ENCODE results near the gene MANF. TPM values are rescaled to one million over a fixed set of nuclear protein-coding genes. Genes with fewer than 3 reads are reported as not detected.

The MANF gene
- total RNA-seq, 2 donors from 2014 or later, result 25.4 to 35.6 TPM

GRCh38 chr3:51393134-51393495 lies 8.0 kb downstream of the MANF start:
- H3K4me1 ChIP-seq, result peaks cover 68% of the 10 kb centered on the region
- no peak overlapping the region for H3K4me3 ChIP-seq
- no peak overlapping the region for H3K27ac ChIP-seq
- intact Hi-C loops (cut with DNase I), result loop anchor here (10.0 kb wide), 1 partner anchor 282 kb away; the partner anchor contains the start of gene TEX264
- TF ChIP-seq, protein P1, sequence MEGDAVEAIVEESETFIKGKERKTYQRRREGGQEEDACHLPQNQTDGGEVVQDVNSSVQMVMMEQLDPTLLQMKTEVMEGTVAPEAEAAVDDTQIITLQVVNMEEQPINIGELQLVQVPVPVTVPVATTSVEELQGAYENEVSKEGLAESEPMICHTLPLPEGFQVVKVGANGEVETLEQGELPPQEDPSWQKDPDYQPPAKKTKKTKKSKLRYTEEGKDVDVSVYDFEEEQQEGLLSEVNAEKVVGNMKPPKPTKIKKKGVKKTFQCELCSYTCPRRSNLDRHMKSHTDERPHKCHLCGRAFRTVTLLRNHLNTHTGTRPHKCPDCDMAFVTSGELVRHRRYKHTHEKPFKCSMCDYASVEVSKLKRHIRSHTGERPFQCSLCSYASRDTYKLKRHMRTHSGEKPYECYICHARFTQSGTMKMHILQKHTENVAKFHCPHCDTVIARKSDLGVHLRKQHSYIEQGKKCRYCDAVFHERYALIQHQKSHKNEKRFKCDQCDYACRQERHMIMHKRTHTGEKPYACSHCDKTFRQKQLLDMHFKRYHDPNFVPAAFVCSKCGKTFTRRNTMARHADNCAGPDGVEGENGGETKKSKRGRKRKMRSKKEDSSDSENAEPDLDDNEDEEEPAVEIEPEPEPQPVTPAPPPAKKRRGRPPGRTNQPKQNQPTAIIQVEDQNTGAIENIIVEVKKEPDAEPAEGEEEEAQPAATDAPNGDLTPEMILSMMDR (IDR thresholded peaks at IDR 0.05), result no peak
- no peak for TF ChIP-seq POLR2A (IDR thresholded peaks at IDR 0.05)
- no peaks in the 10 kb centered on the region for H3K9me3 ChIP-seq
- no peak for DNase-seq
- 90 to 92% methylated on average over 11 to 17 of the region's 17 CpGs for WGBS, 2 donors
- no peaks in the 10 kb centered on the region for H3K27me3 ChIP-seq
- H3K36me3 ChIP-seq (replicated peaks in 1 of 2; ENCODE audit: insufficient read depth in 1 of 2, low read depth in 2 of 2), result peaks cover 0 to 8% of the 10 kb centered on the region in 2 donors
- no peak for ATAC-seq

DNA sequence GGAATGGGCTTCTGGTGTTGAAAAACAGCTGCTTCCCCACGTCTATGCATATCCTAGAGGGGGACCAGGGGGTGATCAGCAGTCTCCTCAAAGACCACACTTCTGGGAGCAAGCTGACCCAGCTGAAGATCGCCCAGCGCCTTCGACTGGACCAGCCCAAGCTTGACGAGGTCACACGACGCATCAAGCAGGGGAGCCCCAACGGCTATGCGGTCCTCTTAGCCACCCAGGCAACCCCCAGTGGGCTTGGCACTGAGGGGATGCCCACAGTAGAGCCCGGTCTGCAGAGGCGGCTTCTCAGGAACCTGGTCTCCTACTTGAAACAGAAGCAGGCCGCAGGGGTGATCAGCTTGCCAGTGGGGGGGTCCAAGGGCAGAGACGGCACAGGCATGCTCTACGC lies 8.5 kb downstream of the MANF start:
- intact Hi-C loops (cut with DNase I), result loop anchor here (10.0 kb wide), 1 partner anchor 281 kb away; the partner anchor contains the start of gene TEX264
- H3K9me3 ChIP-seq, result no peaks in the 10 kb centered on the region
- peaks cover 63% of the 10 kb centered on the region for H3K4me1 ChIP-seq
- TF ChIP-seq, protein P1 (IDR thresholded peaks at IDR 0.05), result no peak
- TF ChIP-seq POLR2A (IDR thresholded peaks at IDR 0.05), result no peak
- 86 to 88% methylated on average over 4 to 12 of the region's 14 CpGs for WGBS, 2 donors
- DNase-seq (no peak), ATAC-seq (no peak)
- H3K36me3 ChIP-seq (replicated peaks in 1 of 2; ENCODE audit: insufficient read depth in 1 of 2, low read depth in 2 of 2), result peaks cover 0 to 8% of the 10 kb centered on the region in 2 donors
- H3K4me3 ChIP-seq, result no peak overlapping the region
- no peak overlapping the region for H3K27ac ChIP-seq
- no peaks in the 10 kb centered on the region for H3K27me3 ChIP-seq

DNA sequence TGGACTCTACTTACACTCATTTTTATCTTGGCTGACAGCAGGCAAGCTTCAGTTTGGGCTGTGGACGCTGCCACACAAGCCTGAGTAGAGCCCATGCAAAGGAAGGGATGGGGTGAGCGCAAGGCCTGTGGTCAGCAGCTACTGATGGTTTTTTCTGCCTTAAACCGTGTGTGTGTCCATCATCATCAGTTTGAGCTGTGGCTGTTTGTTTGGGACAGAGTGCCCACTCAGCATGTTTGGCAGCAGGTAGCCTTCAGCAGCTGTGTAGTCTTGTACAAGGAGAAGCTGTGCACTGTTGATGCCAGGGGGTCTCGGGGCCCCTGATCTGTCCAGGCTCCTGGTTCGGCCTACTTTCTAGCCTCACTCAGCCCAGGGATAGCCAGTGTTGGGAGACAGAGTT lies 9.4 kb downstream of the MANF start:
- Histone ChIP-seq H3K4me1 (peaks cover 55% of the 10 kb centered on the region), H3K9me3 (no peaks in the 10 kb centered on the region), H3K4me3 (no peak overlapping the region), H3K27me3 (no peaks in the 10 kb centered on the region), H3K36me3 (replicated peaks in 1 of 2; ENCODE audit: insufficient read depth in 1 of 2, low read depth in 2 of 2) (peaks cover 0 to 8% of the 10 kb centered on the region in 2 donors), H3K27ac (no peak overlapping the region)
- TF ChIP-seq POLR2A (IDR thresholded peaks at IDR 0.05), result no peak
- TF ChIP-seq, protein P1 (IDR thresholded peaks at IDR 0.05), result no peak
- intact Hi-C loops (cut with DNase I), result loop anchor here (10.0 kb wide), 1 partner anchor 280 kb away; the partner anchor contains the start of gene TEX264
- WGBS, 2 donors, result 58 to 75% methylated on average over 4 to 5 of the region's 5 CpGs
- no peak for ATAC-seq
- no peak for DNase-seq

GRCh38 chr3:51395493-51396213 lies 10.6 kb downstream of the MANF start:
- no peak for DNase-seq
- TF ChIP-seq, protein P1 (IDR thresholded peaks at IDR 0.05), result no peak
- no peak for TF ChIP-seq POLR2A (IDR thresholded peaks at IDR 0.05)
- Histone ChIP-seq H3K36me3 (replicated peaks in 1 of 2; ENCODE audit: insufficient read depth in 1 of 2, low read depth in 2 of 2) (peaks cover 0 to 8% of the 10 kb centered on the region in 2 donors), H3K9me3 (no peaks in the 10 kb centered on the region), H3K27ac (no peak overlapping the region), H3K4me1 (peaks cover 43% of the 10 kb centered on the region), H3K4me3 (no peak overlapping the region), H3K27me3 (no peaks in the 10 kb centered on the region)
- ATAC-seq, result no peak
- intact Hi-C loops (cut with DNase I), result loop anchor here (10.0 kb wide), 1 partner anchor 279 kb away; the partner anchor contains the start of gene TEX264
- WGBS, 2 donors, result 55 to 63% methylated on average over 11 to 12 of the region's 12 CpGs

Data from body of pancreas (tissue), 4 donors.